RKO (cell line): ENCODE data around the gene EFNA2.

ENCODE experiments used
- DNase-seq: peaks from one replicate; pipeline ENCODE4 v3.0.0-alpha.2; 2016; ENCODE audit warnings: low spot score

EFNA2 gene

GRCh38 chr19:1260749-1261537 is 24.7 kb upstream of the EFNA2 start:
- DNase-seq, result peak; percentile 96

GRCh38 chr19:1261538-1261797 is 24.2 kb upstream of the EFNA2 start:
- DNase-seq, result peak; percentile 67

- no peak for DNase-seq
Observed at GRCh38 chr19:1261798-1262622, 23.7 kb upstream of the EFNA2 start.

- no peak for DNase-seq
Observed at GRCh38 chr19:1262623-1263123, 23.0 kb upstream of the EFNA2 start.

- DNase-seq, result no peak
Observed at GRCh38 chr19:1263188-1263587, 22.5 kb upstream of the EFNA2 start.

- DNase-seq, result peak; percentile 85
Observed at GRCh38 chr19:1264801-1265614, 20.7 kb upstream of the EFNA2 start.

GRCh38 chr19:1265615-1266128 is 20.0 kb upstream of the EFNA2 start:
- DNase-seq, result peak; percentile 69

GRCh38 chr19:1266129-1266915 is 19.4 kb upstream of the EFNA2 start:
- peak; percentile 85 for DNase-seq

- DNase-seq, result peak; percentile 45
Observed at GRCh38 chr19:1266916-1267476, 18.7 kb upstream of the EFNA2 start.

- DNase-seq, result no peak
Observed at GRCh38 chr19:1267477-1268225, 18.0 kb upstream of the EFNA2 start.

GRCh38 chr19:1268226-1269064 is 17.2 kb upstream of the EFNA2 start:
- no peak for DNase-seq

GRCh38 chr19:1269065-1269477 is 16.6 kb upstream of the EFNA2 start, which contains the start of gene CIRBP:
CIRBP (plus strand) TSS chr19:1269332; CDS start chr19:1270934, 1,602 bp downstream.
- peak; percentile 98 for DNase-seq

GRCh38 chr19:1269478-1270212 is 16.0 kb upstream of the EFNA2 start:
- DNase-seq, result peak; percentile 92

- DNase-seq, result no peak
Observed at GRCh38 chr19:1270213-1270853, 15.3 kb upstream of the EFNA2 start.

GRCh38 chr19:1270854-1271527 is 14.7 kb upstream of the EFNA2 start:
- no peak for DNase-seq

GRCh38 chr19:1271528-1272422 is 13.9 kb upstream of the EFNA2 start:
- DNase-seq, result no peak
